DOHH2 (cell line): ENCODE results near the gene TPM1.

Source experiments
- H3F3A ChIP-seq: fragments of 200-600 bp; sonication (generic), shearing (Covaris generic); 2 replicates; pipeline ENCODE4 v1.6.0; 2016; ENCODE audit warnings: antibody characterized with exemption, mild to moderate bottlenecking; ENCODE audit not compliant: control insufficient read depth, insufficient read depth
- H3K27ac ChIP-seq: fragments of 200-600 bp; sonication (generic); 2 replicates; pipeline ENCODE4 v1.5.1; 2014; ENCODE audit warnings: low read depth, mild to moderate bottlenecking, low read length, moderate library complexity
- H3K27me3 ChIP-seq: fragments of 200-600 bp; sonication (generic); 2 replicates; pipeline ENCODE4 v1.6.1; 2014; ENCODE audit warnings: mild to moderate bottlenecking, low read length, mixed read lengths; ENCODE audit not compliant: control insufficient read depth
- H3K36me3 ChIP-seq: fragments of 200-600 bp; sonication (generic); 2 replicates; pipeline ENCODE4 v1.6.1; 2014; ENCODE audit warnings: mild to moderate bottlenecking, low read length, moderate library complexity, mixed read lengths; ENCODE audit not compliant: control insufficient read depth
- H3K4me1 ChIP-seq: fragments of 200-600 bp; sonication (generic); 2 replicates; pipeline ENCODE4 v1.6.1; 2014; ENCODE audit warnings: mild to moderate bottlenecking, low read length, mixed read lengths; ENCODE audit not compliant: control insufficient read depth
- H3K4me2 ChIP-seq: fragments of 200-600 bp; sonication (generic); 2 replicates; pipeline ENCODE4 v1.6.0; 2014; ENCODE audit warnings: mild to moderate bottlenecking, low read length, moderate library complexity
- H3K4me3 ChIP-seq: fragments of 200-600 bp; sonication (generic); 2 replicates; pipeline ENCODE4 v1.5.1; 2014; ENCODE audit warnings: mild to moderate bottlenecking, low read length, mixed read lengths
- H3K79me2 ChIP-seq: fragments of 200-600 bp; sonication (generic); 2 replicates; pipeline ENCODE4 v1.6.1; 2014; ENCODE audit warnings: mild to moderate bottlenecking, low read length, mixed read lengths; ENCODE audit not compliant: control insufficient read depth
- H3K9me2 ChIP-seq: fragments of 200-600 bp; sonication (generic); replicated peaks from 2 replicates; pipeline ENCODE4 v1.6.1; 2014; ENCODE audit warnings: mild to moderate bottlenecking, low read length, mixed read lengths; ENCODE audit not compliant: control insufficient read depth
- H3K9me3 ChIP-seq: fragments of 200-600 bp; sonication (generic); 2 replicates; pipeline ENCODE4 v1.6.1; 2014; ENCODE audit warnings: antibody characterized with exemption, low read length, mixed read lengths; ENCODE audit not compliant: control insufficient read depth, insufficient read depth
- H4K20me1 ChIP-seq: fragments of 200-600 bp; sonication (generic); 2 replicates; pipeline ENCODE4 v1.6.0; 2014; ENCODE audit warnings: low read depth, mild to moderate bottlenecking, antibody characterized with exemption, low read length, moderate library complexity; ENCODE audit not compliant: control insufficient read depth, insufficient read depth
- CTCF ChIP-seq: fragments of 200-600 bp; sonication (generic); IDR thresholded peaks from one replicate; pipeline ENCODE4 v1.5.1; 2014; ENCODE audit warnings: antibody characterized with exemption, mild to moderate bottlenecking, low read depth, low read length; ENCODE audit not compliant: poor library complexity, severe bottlenecking
- EZH2phosphoT487 ChIP-seq: fragments of 200-600 bp; sonication (generic); IDR thresholded peaks from 2 replicates; pipeline ENCODE4 v1.6.1; 2017; ENCODE audit warnings: borderline replicate concordance, mild to moderate bottlenecking, antibody characterized with exemption, low read length, moderate library complexity, mixed read lengths

TPM1 gene

GRCh38 chr15:63109498-63109897 is 67.0 kb downstream of the TPM1 start:
- Histone ChIP-seq H3K9me2 (no peaks in the 10 kb centered on the region), H3K4me2 (no peak overlapping the region), H3K4me1 (no peaks in the 10 kb centered on the region), H4K20me1 (no peaks in the 10 kb centered on the region), H3K79me2 (no peaks in the 10 kb centered on the region), H3K27me3 (no peaks in the 10 kb centered on the region), H3K4me3 (no peak overlapping the region), H3K27ac (no peak overlapping the region), H3K36me3 (no peaks in the 10 kb centered on the region), H3F3A (no peaks in the 10 kb centered on the region), H3K9me3 (peaks cover 6% of the 10 kb centered on the region; the same call in 1 of the 2 replicates)
- TF ChIP-seq EZH2phosphoT487 (no peak), CTCF (no peak)

GRCh38 chr15:63109920-63110319 is 67.4 kb downstream of the TPM1 start:
- Histone ChIP-seq H3K9me2 (no peaks in the 10 kb centered on the region), H3K4me2 (no peak overlapping the region), H3K79me2 (no peaks in the 10 kb centered on the region), H3K4me1 (no peaks in the 10 kb centered on the region), H3K4me3 (no peak overlapping the region), H3K27ac (no peak overlapping the region), H3K9me3 (peaks cover 6% of the 10 kb centered on the region; the same call in 1 of the 2 replicates), H4K20me1 (no peaks in the 10 kb centered on the region), H3K27me3 (no peaks in the 10 kb centered on the region), H3K36me3 (no peaks in the 10 kb centered on the region), H3F3A (no peaks in the 10 kb centered on the region)
- TF ChIP-seq CTCF (no peak), EZH2phosphoT487 (no peak)

- Histone ChIP-seq H3K36me3 (no peaks in the 10 kb centered on the region), H3K9me3 (peaks cover 3% of the 10 kb centered on the region; the same call in 1 of the 2 replicates), H3F3A (no peaks in the 10 kb centered on the region), H3K79me2 (no peaks in the 10 kb centered on the region), H3K9me2 (no peaks in the 10 kb centered on the region), H4K20me1 (no peaks in the 10 kb centered on the region), H3K4me3 (no peak overlapping the region), H3K4me2 (no peak overlapping the region), H3K4me1 (no peaks in the 10 kb centered on the region), H3K27ac (no peak overlapping the region), H3K27me3 (no peaks in the 10 kb centered on the region)
- TF ChIP-seq EZH2phosphoT487 (no peak), CTCF (no peak)
Measured at GRCh38 chr15:63110428-63111026, 68.0 kb downstream of the TPM1 start.
